Erythroblast (primary cell): ENCODE results near the gene DENND6A.

Source experiments
- GATA1 ChIP-seq: IDR thresholded peaks from 2 replicates; pipeline ENCODE4 v1.6.1; 2011; ENCODE audit warnings: low read depth, mild to moderate bottlenecking, control low read depth, low read length, moderate library complexity
- POLR2A ChIP-seq: IDR thresholded peaks from 2 replicates; pipeline ENCODE4 v1.6.1; 2011; ENCODE audit warnings: mild to moderate bottlenecking, low read length

DNA sequence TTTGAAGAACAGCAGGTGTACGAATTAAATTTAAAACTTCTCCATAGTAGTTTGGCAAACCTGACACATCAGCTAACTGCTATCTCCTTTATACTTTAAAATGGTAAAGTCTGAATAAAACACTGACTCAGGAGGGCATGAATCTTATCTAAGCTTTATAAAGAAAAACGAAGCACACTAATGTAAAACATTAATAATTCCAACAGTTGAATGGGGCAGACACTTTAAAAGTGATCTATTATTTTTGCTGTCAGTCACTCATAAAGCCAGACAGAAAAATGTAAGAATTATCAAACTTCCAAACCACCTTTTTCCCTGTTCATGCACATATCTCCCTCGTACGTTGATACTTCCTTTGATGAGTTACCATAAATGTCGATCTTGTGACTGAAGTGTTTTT lies 98.3 kb downstream of the DENND6A start:
- TF ChIP-seq POLR2A (no peak), GATA1 (no peak)
